ENCODE data around the gene TEPSIN.

The TEPSIN gene

DNA sequence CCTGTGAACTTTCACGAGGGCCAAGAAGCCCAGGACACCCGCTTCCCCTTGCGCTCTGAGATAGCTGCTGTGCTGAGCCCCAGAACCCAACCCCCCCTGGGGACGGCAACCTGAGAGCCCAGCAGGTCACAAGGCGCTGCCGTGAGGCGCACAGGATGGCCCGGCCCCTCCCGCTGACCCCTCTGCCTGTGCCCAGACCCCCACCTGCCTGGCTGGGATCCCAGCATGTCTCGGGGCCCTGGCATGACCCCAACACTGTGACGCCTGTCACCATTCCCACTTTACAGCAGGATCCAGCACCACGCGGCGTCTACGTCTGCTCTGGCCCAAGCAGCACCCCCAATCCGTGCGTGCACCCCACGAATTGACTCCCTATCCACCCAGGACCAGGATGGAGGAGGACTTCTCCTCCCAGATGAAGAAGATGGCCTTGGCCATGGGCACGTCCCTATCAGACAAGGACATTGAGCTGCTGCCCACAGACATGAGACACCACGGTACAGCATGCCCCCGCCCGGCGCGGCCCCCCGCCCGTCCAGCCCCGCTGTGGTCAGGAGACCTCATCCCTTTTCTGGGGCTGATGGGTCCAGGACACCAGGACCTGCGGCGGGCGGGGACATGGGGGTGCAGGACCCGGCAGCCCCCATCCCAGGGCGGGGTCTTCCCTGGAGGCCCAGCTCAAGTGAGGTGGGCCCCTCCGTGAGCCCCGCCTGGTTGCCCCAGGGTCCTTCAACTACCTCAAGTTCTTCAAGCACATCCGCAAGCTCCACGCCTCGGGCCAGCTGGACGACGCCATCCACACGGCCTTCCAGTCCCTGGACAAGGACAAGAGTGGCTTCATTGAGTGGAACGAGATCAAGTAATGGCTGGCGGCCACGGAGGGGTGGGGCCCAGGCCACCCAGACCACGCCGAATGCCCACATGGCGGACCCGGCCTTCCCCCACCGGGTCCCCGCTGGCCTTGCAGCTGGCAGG, 57.7 kb downstream of the TEPSIN start:
- DNase-seq: no peak

DNA sequence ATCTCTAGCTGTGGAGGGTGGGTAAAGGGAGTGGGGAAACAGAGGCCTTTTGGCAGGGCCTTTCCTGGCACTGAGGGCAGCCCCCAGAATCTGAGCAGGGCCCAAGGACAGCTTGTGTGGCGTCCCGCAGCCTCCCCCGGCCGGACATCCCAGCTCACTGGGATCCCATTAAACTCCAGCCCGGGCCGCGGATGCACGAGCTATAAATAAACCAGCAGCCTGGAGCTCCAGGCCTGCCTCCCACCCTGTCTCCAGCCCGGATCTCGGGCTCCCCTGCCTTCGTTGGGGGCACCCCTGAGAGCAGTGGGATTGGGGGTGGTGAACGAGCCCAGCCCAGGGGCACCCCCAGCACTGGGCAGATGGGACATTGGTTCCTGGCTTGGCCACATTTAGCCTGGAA, 59.0 kb downstream of the TEPSIN start:
- no peak for DNase-seq

GRCh38 chr17:81179220-81179619, 59.6 kb downstream of the TEPSIN start:
- DNase-seq: no peak
